Keratinocyte (primary cell): ENCODE results near the gene SP4. TPM values are rescaled to one million over a fixed set of nuclear protein-coding genes. Genes with fewer than 3 reads are reported as not detected.
A peak's percentile ranks its signal among the peaks of the same experiment; 100 is the strongest.

Experiments used
- DNase-seq: peaks from one replicate; pipeline ENCODE4 v3.0.0-alpha.2; 2011; ENCODE audit warnings: low read depth, missing footprints, low spot score
- FAIRE-seq: peaks from 2 replicates; lab custom pipeline; 2011; peaks lifted over from hg19 to GRCh38; lab: Jason Lieb, UNC
- H2AFZ ChIP-seq: 2 replicates; pipeline ENCODE4 v1.6.0; 2012; ENCODE audit warnings: low read length, control low read depth, inconsistent platforms; ENCODE audit not compliant: control insufficient read depth
- H3K27ac ChIP-seq: 2 replicates; pipeline ENCODE4 v1.5.1; 2011; ENCODE audit warnings: low read length; ENCODE audit not compliant: control insufficient read depth, insufficient read depth
- H3K27me3 ChIP-seq: 3 replicates; pipeline ENCODE4 v1.6.0; 2011; ENCODE audit warnings: low read length; ENCODE audit not compliant: control insufficient read depth, insufficient read depth; ENCODE audit errors: extremely low read depth
- H3K36me3 ChIP-seq, 2 experiments: 2 replicates in 1 of 2; 3 replicates in 1 of 2; pipeline ENCODE4 v1.5.1; 2011; ENCODE audit warnings: low read length in 2 of 2, mild to moderate bottlenecking in 1 of 2; ENCODE audit not compliant: control insufficient read depth in 2 of 2, insufficient read depth in 2 of 2; ENCODE audit errors: extremely low read depth in 1 of 2
- H3K4me1 ChIP-seq: 3 replicates; pipeline ENCODE4 v1.5.1; 2011; ENCODE audit warnings: low read length; ENCODE audit not compliant: control insufficient read depth, insufficient read depth; ENCODE audit errors: extremely low read depth
- H3K4me2 ChIP-seq: 3 replicates; pipeline ENCODE4 v1.6.0; 2011; ENCODE audit warnings: low read depth, low read length; ENCODE audit not compliant: control insufficient read depth, insufficient read depth; ENCODE audit errors: extremely low read depth
- H3K4me3 ChIP-seq, 3 experiments: fragments of 200-600 bp in 1 of 3; sonication (generic) in 1 of 3; 2 replicates in 2 of 3; 3 replicates in 1 of 3; pipeline ENCODE4 v1.5.1; 2011 to 2016; ENCODE audit warnings: low read length in 3 of 3, mild to moderate bottlenecking in 3 of 3, control low read depth in 2 of 3, inconsistent platforms in 1 of 3, low read depth in 1 of 3, mixed read lengths in 1 of 3, mixed run types in 1 of 3, moderate library complexity in 1 of 3; ENCODE audit not compliant: control insufficient read depth in 2 of 3, insufficient read depth in 2 of 3; ENCODE audit errors: extremely low read depth in 1 of 3
- H3K79me2 ChIP-seq: 2 replicates; pipeline ENCODE4 v1.6.0; 2012; ENCODE audit warnings: low read length; ENCODE audit not compliant: control insufficient read depth, insufficient read depth
- H3K9ac ChIP-seq: 3 replicates; pipeline ENCODE4 v1.6.0; 2011; ENCODE audit warnings: low read length; ENCODE audit not compliant: control insufficient read depth, insufficient read depth; ENCODE audit errors: extremely low read depth
- H3K9me1 ChIP-seq: 3 replicates; pipeline ENCODE4 v1.6.0; 2011; ENCODE audit warnings: low read length; ENCODE audit not compliant: control insufficient read depth, insufficient read depth; ENCODE audit errors: extremely low read depth
- H3K9me3 ChIP-seq: 2 replicates; pipeline ENCODE4 v1.5.1; 2012; ENCODE audit warnings: low read depth, low read length; ENCODE audit not compliant: control insufficient read depth
- H4K20me1 ChIP-seq: 3 replicates; pipeline ENCODE4 v1.6.0; 2011; ENCODE audit warnings: low read length; ENCODE audit not compliant: control insufficient read depth, insufficient read depth; ENCODE audit errors: extremely low read depth
- EZH2 ChIP-seq: IDR thresholded peaks from one replicate; pipeline ENCODE4 v1.6.1; 2012; ENCODE audit warnings: inconsistent platforms, mild to moderate bottlenecking, low read length, moderate library complexity
- dilution Hi-C: fragments of 300-500 bp; cut with MboI; formaldehyde crosslinking; loops from one replicate; pipeline ENCODE4 v1.7.0; 2020; ENCODE audit warnings: low sequenced_read_pairs; ENCODE audit not compliant: extremely low pct_ligation_motif_present
- polyA plus RNA-seq, 5 experiments: library from polyadenylated mRNA; depleted of rRNA in 3 of 5; stranded (reverse) in 3 of 5; stranded (forward) in 1 of 5; unstranded in 1 of 5; fragments of >200 nt; gene quantifications; 1 replicate in 1 of 5; 2 replicates in 3 of 5; 3 replicates in 1 of 5; pipeline versions ENCODE4 v1.2.1 to v1.2.3, GENCODE V29; 2011 to 2012; ENCODE audit warnings: missing spikeins in 2 of 5, low read depth in 1 of 5, low replicate concordance in 1 of 5
- TF ChIP-seq, protein P1 (sequence below), 3 experiments: IDR thresholded peaks in 1 of 3; conservative IDR thresholded peaks in 1 of 3; optimal IDR thresholded peaks in 1 of 3; 2 replicates in 2 of 3; 3 replicates in 1 of 3; pipeline versions ENCODE3 to v1.5.1; 2011; ENCODE audit warnings: low read length in 3 of 3, mild to moderate bottlenecking in 3 of 3, moderate library complexity in 2 of 3, control low read depth in 1 of 3, inconsistent platforms in 1 of 3; ENCODE audit not compliant: insufficient read depth in 2 of 3; ENCODE audit errors: extremely low read depth in 1 of 3

The SP4 gene
- polyA plus RNA-seq, 1 donor (not counting 4 experiments of a cell fraction or from before 2014, with no cell fraction given), result 1.5 TPM

- H3K27me3 ChIP-seq, result no peaks in the 10 kb centered on the region
- no peaks in the 10 kb centered on the region for H3K9me3 ChIP-seq
- DNase-seq, result no peak
- no peak for FAIRE-seq
- no peak for TF ChIP-seq EZH2
- TF ChIP-seq, protein P1, sequence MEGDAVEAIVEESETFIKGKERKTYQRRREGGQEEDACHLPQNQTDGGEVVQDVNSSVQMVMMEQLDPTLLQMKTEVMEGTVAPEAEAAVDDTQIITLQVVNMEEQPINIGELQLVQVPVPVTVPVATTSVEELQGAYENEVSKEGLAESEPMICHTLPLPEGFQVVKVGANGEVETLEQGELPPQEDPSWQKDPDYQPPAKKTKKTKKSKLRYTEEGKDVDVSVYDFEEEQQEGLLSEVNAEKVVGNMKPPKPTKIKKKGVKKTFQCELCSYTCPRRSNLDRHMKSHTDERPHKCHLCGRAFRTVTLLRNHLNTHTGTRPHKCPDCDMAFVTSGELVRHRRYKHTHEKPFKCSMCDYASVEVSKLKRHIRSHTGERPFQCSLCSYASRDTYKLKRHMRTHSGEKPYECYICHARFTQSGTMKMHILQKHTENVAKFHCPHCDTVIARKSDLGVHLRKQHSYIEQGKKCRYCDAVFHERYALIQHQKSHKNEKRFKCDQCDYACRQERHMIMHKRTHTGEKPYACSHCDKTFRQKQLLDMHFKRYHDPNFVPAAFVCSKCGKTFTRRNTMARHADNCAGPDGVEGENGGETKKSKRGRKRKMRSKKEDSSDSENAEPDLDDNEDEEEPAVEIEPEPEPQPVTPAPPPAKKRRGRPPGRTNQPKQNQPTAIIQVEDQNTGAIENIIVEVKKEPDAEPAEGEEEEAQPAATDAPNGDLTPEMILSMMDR (optimal IDR thresholded peaks at IDR 0.05 in 1 of 3, IDR thresholded peaks at IDR 0.05 in 1 of 3, conservative IDR thresholded peaks at IDR 0.05 in 1 of 3; ENCODE audit: extremely low read depth in 1 of 3, insufficient read depth in 2 of 3, low read length in 3 of 3), result no peak
- H3K9ac ChIP-seq, result no peak overlapping the region
- no peaks in the 10 kb centered on the region for H3K36me3 ChIP-seq
- H3K79me2 ChIP-seq, result no peaks in the 10 kb centered on the region
- no peaks in the 10 kb centered on the region for H4K20me1 ChIP-seq
- dilution Hi-C loops, result no loop called here
- no peak overlapping the region for H2AFZ ChIP-seq
- H3K4me1 ChIP-seq, result no peaks in the 10 kb centered on the region
- H3K27ac ChIP-seq, result no peak overlapping the region
- no peak overlapping the region for H3K4me2 ChIP-seq
- H3K4me3 ChIP-seq, result no peak overlapping the region
- no peaks in the 10 kb centered on the region for H3K9me1 ChIP-seq
Measured at GRCh38 chr7:21468969-21469368, 41.1 kb downstream of the SP4 start.

DNA sequence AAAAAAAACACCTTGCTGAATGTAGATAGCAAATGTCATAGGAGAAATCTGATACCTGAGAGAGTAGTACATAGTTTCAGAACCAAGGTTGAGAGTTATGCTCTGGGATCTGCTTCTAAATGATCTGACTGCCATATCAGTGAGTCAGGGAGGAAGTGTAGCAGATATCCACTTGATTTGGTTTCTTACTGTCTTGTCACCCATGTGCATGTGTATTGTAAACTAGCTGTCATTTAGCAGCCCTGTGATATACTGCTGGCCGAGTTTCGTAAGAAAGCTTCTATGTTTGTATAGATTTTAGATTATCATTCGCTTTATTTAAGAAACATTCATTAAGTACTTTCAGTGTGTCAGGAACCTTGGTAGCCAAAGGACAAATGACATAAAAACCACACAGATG, 42.0 kb downstream of the SP4 start:
- Histone ChIP-seq H3K27me3 (no peaks in the 10 kb centered on the region), H3K79me2 (no peaks in the 10 kb centered on the region), H2AFZ (no peak overlapping the region), H3K4me2 (no peak overlapping the region), H3K36me3 (no peaks in the 10 kb centered on the region), H3K9me1 (no peaks in the 10 kb centered on the region), H3K4me3 (no peak overlapping the region), H3K27ac (no peak overlapping the region), H3K9me3 (no peaks in the 10 kb centered on the region), H3K4me1 (no peaks in the 10 kb centered on the region), H3K9ac (no peak overlapping the region), H4K20me1 (no peaks in the 10 kb centered on the region)
- dilution Hi-C loops, result no loop called here
- DNase-seq (no peak), FAIRE-seq (peak; percentile 26)
- TF ChIP-seq, protein P1 (optimal IDR thresholded peaks at IDR 0.05 in 1 of 3, IDR thresholded peaks at IDR 0.05 in 1 of 3, conservative IDR thresholded peaks at IDR 0.05 in 1 of 3; ENCODE audit: extremely low read depth in 1 of 3, insufficient read depth in 2 of 3, low read length in 3 of 3), result no peak
- no peak for TF ChIP-seq EZH2
